ENCODE data around the gene GALNT16. TPM values are rescaled to one million over a fixed set of nuclear protein-coding genes. Genes with fewer than 3 reads are reported as not detected.

The GALNT16 gene
- total RNA-seq, 1 donor from 2014 or later, result 8.2 TPM

DNA sequence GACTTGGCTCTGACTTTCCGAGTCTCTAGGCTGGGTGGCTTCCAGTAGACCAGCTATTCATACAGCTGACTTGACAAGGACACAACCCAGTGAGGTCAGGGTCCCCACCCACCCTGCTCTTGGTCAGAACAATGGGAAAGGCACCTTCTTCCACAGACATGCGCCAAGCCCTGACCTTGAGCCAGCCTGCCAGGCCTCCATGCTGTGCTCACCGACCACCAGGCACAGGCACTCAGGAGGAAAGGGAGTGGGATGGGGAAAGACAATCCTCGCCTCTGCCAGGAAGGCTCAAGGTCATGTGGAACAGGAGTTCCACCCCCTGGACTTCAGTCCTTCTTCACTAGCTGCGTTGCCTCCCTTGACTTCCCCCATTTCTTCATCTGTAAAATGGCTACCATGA, 31.4 kb downstream of the GALNT16 start:
- Mint-ChIP-seq H3K9me3 (no peaks in the 10 kb centered on the region), H3K4me1 (no peaks in the 10 kb centered on the region), H3K27me3 (ENCODE audit: low read depth) (no peaks in the 10 kb centered on the region), H3K36me3 (no peaks in the 10 kb centered on the region), H3K27ac (no peak overlapping the region), H3K4me3 (no peak overlapping the region)
- no peak for DNase-seq (ENCODE audit: low spot score in 2 of 2, unreplicated experiment in 2 of 2)
- TF ChIP-seq, protein P1, sequence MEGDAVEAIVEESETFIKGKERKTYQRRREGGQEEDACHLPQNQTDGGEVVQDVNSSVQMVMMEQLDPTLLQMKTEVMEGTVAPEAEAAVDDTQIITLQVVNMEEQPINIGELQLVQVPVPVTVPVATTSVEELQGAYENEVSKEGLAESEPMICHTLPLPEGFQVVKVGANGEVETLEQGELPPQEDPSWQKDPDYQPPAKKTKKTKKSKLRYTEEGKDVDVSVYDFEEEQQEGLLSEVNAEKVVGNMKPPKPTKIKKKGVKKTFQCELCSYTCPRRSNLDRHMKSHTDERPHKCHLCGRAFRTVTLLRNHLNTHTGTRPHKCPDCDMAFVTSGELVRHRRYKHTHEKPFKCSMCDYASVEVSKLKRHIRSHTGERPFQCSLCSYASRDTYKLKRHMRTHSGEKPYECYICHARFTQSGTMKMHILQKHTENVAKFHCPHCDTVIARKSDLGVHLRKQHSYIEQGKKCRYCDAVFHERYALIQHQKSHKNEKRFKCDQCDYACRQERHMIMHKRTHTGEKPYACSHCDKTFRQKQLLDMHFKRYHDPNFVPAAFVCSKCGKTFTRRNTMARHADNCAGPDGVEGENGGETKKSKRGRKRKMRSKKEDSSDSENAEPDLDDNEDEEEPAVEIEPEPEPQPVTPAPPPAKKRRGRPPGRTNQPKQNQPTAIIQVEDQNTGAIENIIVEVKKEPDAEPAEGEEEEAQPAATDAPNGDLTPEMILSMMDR (IDR thresholded peaks at IDR 0.05; ENCODE audit: unreplicated experiment), result no peak

DNA sequence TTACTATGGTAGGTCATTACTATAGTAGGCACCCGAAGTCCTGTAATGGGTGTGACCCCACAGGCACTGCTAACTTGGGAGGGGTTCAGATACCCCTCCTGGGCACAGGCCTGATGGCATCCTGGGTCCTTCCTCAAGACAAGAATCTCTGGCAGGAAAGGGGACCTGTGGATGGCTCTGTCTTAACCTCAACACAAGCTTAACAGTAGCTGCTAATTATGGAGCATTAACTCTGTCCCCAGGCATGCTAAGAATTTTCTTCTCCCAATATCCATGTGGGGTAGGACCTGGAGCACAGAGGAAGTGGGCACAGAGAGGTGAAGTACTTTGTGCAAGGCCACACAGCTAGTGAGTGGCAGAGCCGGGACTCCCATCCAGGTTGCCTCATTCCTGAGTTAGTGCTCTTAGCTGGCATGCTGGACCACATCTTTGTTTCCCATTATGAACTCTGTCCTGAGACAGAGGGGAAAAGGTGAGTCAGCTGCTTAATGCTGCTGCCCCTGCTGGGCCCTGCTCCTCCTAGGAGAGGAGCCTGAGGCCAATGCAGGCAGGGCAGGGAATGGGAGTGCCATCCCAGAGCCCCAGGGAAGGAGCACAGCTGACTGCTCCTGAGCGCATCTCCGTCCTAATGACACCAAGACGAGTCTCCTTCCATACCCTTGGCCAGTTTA, 32.1 kb downstream of the GALNT16 start:
- Mint-ChIP-seq H3K4me1 (no peaks in the 10 kb centered on the region), H3K4me3 (no peak overlapping the region), H3K9me3 (no peaks in the 10 kb centered on the region), H3K27ac (no peak overlapping the region), H3K27me3 (ENCODE audit: low read depth) (no peaks in the 10 kb centered on the region), H3K36me3 (no peaks in the 10 kb centered on the region)
- TF ChIP-seq, protein P1 (IDR thresholded peaks at IDR 0.05; ENCODE audit: unreplicated experiment), result no peak
- DNase-seq (ENCODE audit: low spot score in 2 of 2, unreplicated experiment in 2 of 2), result no peak

GRCh38 chr14:69298131-69299071, 38.4 kb downstream of the GALNT16 start:
- Mint-ChIP-seq H3K4me1 (no peaks in the 10 kb centered on the region), H3K27ac (no peak overlapping the region), H3K27me3 (ENCODE audit: low read depth) (peaks cover 21% of the 10 kb centered on the region), H3K36me3 (no peaks in the 10 kb centered on the region), H3K4me3 (no peak overlapping the region), H3K9me3 (no peaks in the 10 kb centered on the region)
- TF ChIP-seq, protein P1 (IDR thresholded peaks at IDR 0.05; ENCODE audit: unreplicated experiment), result no peak
- no peak for DNase-seq (ENCODE audit: low spot score in 2 of 2, unreplicated experiment in 2 of 2)

DNA sequence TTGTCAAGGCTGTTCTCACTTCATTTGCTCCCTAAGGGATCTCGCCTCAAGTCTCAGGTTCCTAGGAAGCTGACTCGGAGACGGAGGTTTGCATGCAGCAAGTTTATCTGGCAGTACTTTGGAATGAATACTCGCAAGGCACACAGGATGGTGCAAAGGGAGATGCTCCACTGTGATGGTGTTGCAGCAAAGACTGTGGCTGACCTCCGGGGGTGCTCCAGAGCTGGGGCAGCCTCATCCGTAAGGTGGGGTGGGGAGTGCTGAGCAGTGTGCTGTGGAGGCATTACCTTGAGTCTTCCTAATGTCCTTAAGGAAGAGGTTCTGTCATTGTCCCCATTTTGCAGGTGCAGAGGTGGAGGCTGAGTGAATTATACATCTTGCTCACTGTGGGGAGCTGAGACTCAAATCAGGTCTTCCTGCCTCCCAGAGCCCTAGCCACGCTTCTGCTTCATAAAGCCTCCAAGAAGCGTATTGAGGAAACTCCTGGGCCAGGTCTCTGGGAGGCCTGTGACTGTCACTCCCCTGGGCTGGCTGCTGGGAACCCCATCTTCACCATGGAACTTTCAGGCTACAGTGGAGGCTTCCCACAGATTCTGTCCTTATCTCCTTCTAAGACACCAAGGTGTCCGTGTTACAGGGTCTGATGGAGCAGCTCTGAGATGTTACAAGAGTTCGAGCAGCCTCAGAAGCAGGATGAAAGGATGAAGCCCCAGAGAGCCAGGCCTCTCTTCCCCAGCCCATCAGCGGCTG, 39.5 kb downstream of the GALNT16 start:
- H3K9me3 Mint-ChIP-seq, result no peaks in the 10 kb centered on the region
- no peak overlapping the region for H3K27ac Mint-ChIP-seq
- H3K27me3 Mint-ChIP-seq (ENCODE audit: low read depth), result peaks cover 25% of the 10 kb centered on the region
- no peak for DNase-seq (ENCODE audit: low spot score in 2 of 2, unreplicated experiment in 2 of 2)
- TF ChIP-seq, protein P1 (IDR thresholded peaks at IDR 0.05; ENCODE audit: unreplicated experiment), result no peak
- no peaks in the 10 kb centered on the region for H3K4me1 Mint-ChIP-seq
- H3K36me3 Mint-ChIP-seq, result no peaks in the 10 kb centered on the region
- no peak overlapping the region for H3K4me3 Mint-ChIP-seq

- H3K36me3 Mint-ChIP-seq, result no peaks in the 10 kb centered on the region
- H3K9me3 Mint-ChIP-seq, result no peaks in the 10 kb centered on the region
- TF ChIP-seq, protein P1 (IDR thresholded peaks at IDR 0.05; ENCODE audit: unreplicated experiment), result no peak
- H3K4me3 Mint-ChIP-seq, result no peak overlapping the region
- no peak for DNase-seq (ENCODE audit: low spot score in 2 of 2, unreplicated experiment in 2 of 2)
- no peak overlapping the region for H3K27ac Mint-ChIP-seq
- H3K27me3 Mint-ChIP-seq (ENCODE audit: low read depth), result peaks cover 35% of the 10 kb centered on the region
- no peaks in the 10 kb centered on the region for H3K4me1 Mint-ChIP-seq
These were observed 40.8 kb downstream of the GALNT16 start for GRCh38 chr14:69300601-69301221.
